ENCODE data around the gene ABHD13.
"Not testable (repeated sequence)": the region's sequence is repeated elsewhere in the genome, so short reads cannot be mapped to it uniquely, and the experiment has no call there.

The ABHD13 gene

GRCh38 chr13:108225440-108225839 is 7.2 kb downstream of the ABHD13 start:
- no peak for DNase-seq

GRCh38 chr13:108226184-108226583 is 8.0 kb downstream of the ABHD13 start:
- peak; percentile 7 for DNase-seq

- DNase-seq, result no peak
Observed at GRCh38 chr13:108227651-108228272, 9.6 kb downstream of the ABHD13 start.

GRCh38 chr13:108230377-108230776 is 12.2 kb downstream of the ABHD13 start:
- DNase-seq, result no peak

- DNase-seq, result no peak
Observed at GRCh38 chr13:108249150-108249549, 31.0 kb downstream of the ABHD13 start.

GRCh38 chr13:108257248-108257647 is 39.1 kb downstream of the ABHD13 start:
- no peak for DNase-seq

GRCh38 chr13:108263621-108264355 is 45.6 kb downstream of the ABHD13 start:
- DNase-seq, result no peak

GRCh38 chr13:108266321-108266990 is 48.3 kb downstream of the ABHD13 start:
- DNase-seq, result no peak

GRCh38 chr13:108267347-108267746 is 49.2 kb downstream of the ABHD13 start:
- DNase-seq, result no peak

GRCh38 chr13:108267855-108268254 is 49.7 kb downstream of the ABHD13 start:
- not testable (repeated sequence) for DNase-seq

- no peak for DNase-seq
Observed at GRCh38 chr13:108268466-108269112, 50.4 kb downstream of the ABHD13 start.

GRCh38 chr13:108269601-108270328 is 51.6 kb downstream of the ABHD13 start, which contains the start of gene TNFSF13B:
TSS of gene TNFSF13B (plus strand) at chr13:108269718. CDS start at chr13:108269896, 178 bp downstream.
- no peak for DNase-seq

- no peak for DNase-seq
Observed at GRCh38 chr13:108270442-108270841, 52.2 kb downstream of the ABHD13 start.

GRCh38 chr13:108272333-108272732 is 54.1 kb downstream of the ABHD13 start:
- DNase-seq, result no peak

- no peak for DNase-seq
Observed at GRCh38 chr13:108273429-108274118, 55.4 kb downstream of the ABHD13 start.

GRCh38 chr13:108274718-108275117 is 56.5 kb downstream of the ABHD13 start:
- DNase-seq, result no peak

- no peak for DNase-seq
Observed at GRCh38 chr13:108276060-108276459, 57.9 kb downstream of the ABHD13 start.

GRCh38 chr13:108278466-108278865 is 60.3 kb downstream of the ABHD13 start:
- no peak for DNase-seq

GRCh38 chr13:108281901-108282300 is 63.7 kb downstream of the ABHD13 start:
- no peak for DNase-seq

- DNase-seq, result no peak
Observed at GRCh38 chr13:108283110-108283509, 64.9 kb downstream of the ABHD13 start.
